MM.1S (cell line): Measurements from ENCODE around the gene DYNLT3.
A peak's percentile ranks its signal among the peaks of the same experiment; 100 is the strongest.

ENCODE experiments used
- DNase-seq: peaks from one replicate; pipeline ENCODE4 v3.0.0-alpha.2; 2015
- H2AFZ ChIP-seq: fragments of 300-600 bp; sonication (generic); 2 replicates; pipeline ENCODE4 v1.6.0; 2016; ENCODE audit warnings: antibody characterized with exemption, low read length
- H3F3A ChIP-seq: fragments of 300-600 bp; sonication (generic); 2 replicates; pipeline ENCODE4 v1.6.1; 2016; ENCODE audit warnings: mild to moderate bottlenecking, antibody characterized with exemption, low read length, moderate library complexity, mixed read lengths; ENCODE audit not compliant: insufficient read depth
- H3K27ac ChIP-seq: fragments of 300-600 bp; sonication (generic); 2 replicates; pipeline ENCODE4 v1.5.1; 2016; ENCODE audit warnings: mild to moderate bottlenecking, low read length
- H3K27me3 ChIP-seq: fragments of 300-600 bp; sonication (generic); replicated peaks from 2 replicates; pipeline ENCODE4 v1.6.0; 2016; ENCODE audit warnings: low read length; ENCODE audit not compliant: insufficient read depth
- H3K36me3 ChIP-seq: fragments of 300-600 bp; sonication (generic); replicated peaks from 2 replicates; pipeline ENCODE4 v1.6.1; 2016; ENCODE audit warnings: mild to moderate bottlenecking, low read length, mixed read lengths; ENCODE audit not compliant: insufficient read depth
- H3K4me1 ChIP-seq: fragments of 300-600 bp; sonication (generic); 2 replicates; pipeline ENCODE4 v1.6.1; 2016; ENCODE audit warnings: low read length, mixed read lengths
- H3K4me2 ChIP-seq: fragments of 300-600 bp; sonication (generic); 2 replicates; pipeline ENCODE4 v1.6.0; 2016; ENCODE audit warnings: low read depth, low read length
- H3K4me3 ChIP-seq: fragments of 300-600 bp; sonication (generic); 2 replicates; pipeline ENCODE4 v1.5.1; 2016; ENCODE audit warnings: low read length, mixed read lengths
- H3K79me2 ChIP-seq: fragments of 300-600 bp; sonication (generic); 2 replicates; pipeline ENCODE4 v1.6.1; 2016; ENCODE audit warnings: mixed run types, low read length, mixed read lengths
- H3K9ac ChIP-seq: fragments of 300-600 bp; sonication (generic); 2 replicates; pipeline ENCODE4 v1.6.1; 2016; ENCODE audit warnings: low read length, mixed read lengths
- H3K9me2 ChIP-seq: fragments of 300-600 bp; sonication (generic); replicated peaks from 2 replicates; pipeline ENCODE4 v1.6.1; 2016; ENCODE audit warnings: mild to moderate bottlenecking, low read length, mixed read lengths; ENCODE audit not compliant: insufficient read depth
- H3K9me3 ChIP-seq: fragments of 300-600 bp; sonication (generic); replicated peaks from 2 replicates; pipeline ENCODE4 v1.6.1; 2016; ENCODE audit warnings: mild to moderate bottlenecking, low read length, mixed read lengths; ENCODE audit not compliant: insufficient read depth
- H4K20me1 ChIP-seq: fragments of 300-600 bp; sonication (generic); 2 replicates; pipeline ENCODE4 v1.6.1; 2016; ENCODE audit warnings: mild to moderate bottlenecking, low read length, moderate library complexity, mixed read lengths; ENCODE audit not compliant: insufficient read depth
- EZH2 ChIP-seq: fragments of 300-600 bp; sonication (generic); optimal IDR thresholded peaks from 2 replicates; pipeline ENCODE3; 2017; ENCODE audit warnings: low read depth, mild to moderate bottlenecking, antibody characterized with exemption, low read length, mixed read lengths
- EZH2phosphoT487 ChIP-seq: fragments of 300-600 bp; sonication (generic); IDR thresholded peaks from 2 replicates; pipeline ENCODE4 v1.6.1; 2018; ENCODE audit warnings: antibody characterized with exemption, low read length
- TF ChIP-seq, protein P1 (sequence below): fragments of 300-600 bp; sonication (generic); IDR thresholded peaks from 2 replicates; pipeline ENCODE4 v1.5.1; 2016; ENCODE audit warnings: antibody characterized with exemption, low read length, mixed read lengths

Gene DYNLT3

DNA sequence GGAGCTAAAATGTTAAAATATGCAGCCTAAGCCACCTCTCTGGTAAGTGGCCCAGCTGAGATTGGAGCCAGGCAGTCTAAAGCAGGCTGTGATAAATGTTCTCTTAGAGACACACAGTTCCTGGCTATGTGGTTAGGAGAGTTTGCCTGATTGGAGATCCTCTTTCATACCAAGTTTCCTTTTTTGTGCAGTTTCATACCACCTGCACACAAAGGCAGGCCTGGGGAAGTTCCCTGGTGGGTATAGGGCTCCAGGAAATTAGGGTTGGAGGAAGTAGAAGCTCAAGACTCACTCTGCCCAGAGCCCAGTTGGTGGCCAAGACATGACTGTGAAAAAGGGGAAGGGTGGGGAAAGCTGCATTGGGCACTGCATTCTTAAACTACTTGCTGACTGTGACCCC is 50.6 kb downstream of the DYNLT3 start:
- Histone ChIP-seq H4K20me1 (no peaks in the 10 kb centered on the region), H3K4me2 (peak overlapping the region; percentile 49; the same call in 1 of the 2 replicates), H3K9ac (no peak overlapping the region), H3K4me1 (peaks cover 46% of the 10 kb centered on the region), H3K9me3 (no peaks in the 10 kb centered on the region), H3F3A (peaks cover 14% of the 10 kb centered on the region; the same call in 1 of the 2 replicates), H2AFZ (no peak overlapping the region), H3K9me2 (no peaks in the 10 kb centered on the region), H3K36me3 (no peaks in the 10 kb centered on the region), H3K4me3 (no peak overlapping the region), H3K27me3 (no peaks in the 10 kb centered on the region), H3K79me2 (no peaks in the 10 kb centered on the region), H3K27ac (peak overlapping the region; percentile 49; the same call in 1 of the 2 replicates)
- TF ChIP-seq, protein P1, sequence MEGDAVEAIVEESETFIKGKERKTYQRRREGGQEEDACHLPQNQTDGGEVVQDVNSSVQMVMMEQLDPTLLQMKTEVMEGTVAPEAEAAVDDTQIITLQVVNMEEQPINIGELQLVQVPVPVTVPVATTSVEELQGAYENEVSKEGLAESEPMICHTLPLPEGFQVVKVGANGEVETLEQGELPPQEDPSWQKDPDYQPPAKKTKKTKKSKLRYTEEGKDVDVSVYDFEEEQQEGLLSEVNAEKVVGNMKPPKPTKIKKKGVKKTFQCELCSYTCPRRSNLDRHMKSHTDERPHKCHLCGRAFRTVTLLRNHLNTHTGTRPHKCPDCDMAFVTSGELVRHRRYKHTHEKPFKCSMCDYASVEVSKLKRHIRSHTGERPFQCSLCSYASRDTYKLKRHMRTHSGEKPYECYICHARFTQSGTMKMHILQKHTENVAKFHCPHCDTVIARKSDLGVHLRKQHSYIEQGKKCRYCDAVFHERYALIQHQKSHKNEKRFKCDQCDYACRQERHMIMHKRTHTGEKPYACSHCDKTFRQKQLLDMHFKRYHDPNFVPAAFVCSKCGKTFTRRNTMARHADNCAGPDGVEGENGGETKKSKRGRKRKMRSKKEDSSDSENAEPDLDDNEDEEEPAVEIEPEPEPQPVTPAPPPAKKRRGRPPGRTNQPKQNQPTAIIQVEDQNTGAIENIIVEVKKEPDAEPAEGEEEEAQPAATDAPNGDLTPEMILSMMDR, result no peak
- TF ChIP-seq EZH2, result no peak
- no peak for TF ChIP-seq EZH2phosphoT487
- peak; percentile 67 for DNase-seq

DNA sequence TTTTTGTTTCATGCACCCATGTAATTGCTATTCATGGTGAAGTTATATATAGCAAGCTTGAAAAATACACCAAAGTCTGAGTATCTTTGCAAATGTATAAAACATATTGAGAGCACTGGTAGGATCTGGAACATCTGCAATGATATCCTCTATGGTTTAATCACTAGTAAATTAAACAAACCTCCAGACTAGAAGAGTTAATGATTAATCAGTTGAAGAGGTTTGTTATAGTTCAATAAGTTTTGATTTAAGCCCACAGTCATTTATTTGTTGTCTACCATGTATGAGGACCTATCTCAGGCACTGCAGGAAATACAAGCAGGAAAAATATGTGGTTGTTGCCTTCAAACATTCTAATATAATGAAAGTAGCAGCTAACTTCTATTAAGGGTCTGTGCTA is 51.1 kb downstream of the DYNLT3 start:
- Histone ChIP-seq H3K4me1 (peaks cover 43% of the 10 kb centered on the region), H4K20me1 (no peaks in the 10 kb centered on the region), H3K9ac (no peak overlapping the region), H3K36me3 (no peaks in the 10 kb centered on the region), H3K27ac (peak overlapping the region; percentile 49; the same call in 1 of the 2 replicates), H3F3A (peaks cover 14% of the 10 kb centered on the region; the same call in 1 of the 2 replicates), H3K79me2 (no peaks in the 10 kb centered on the region), H3K9me3 (no peaks in the 10 kb centered on the region), H3K9me2 (no peaks in the 10 kb centered on the region), H3K4me3 (no peak overlapping the region), H3K27me3 (no peaks in the 10 kb centered on the region), H3K4me2 (peak overlapping the region; percentile 49), H2AFZ (no peak overlapping the region)
- TF ChIP-seq EZH2phosphoT487 (no peak), EZH2 (no peak)
- TF ChIP-seq, protein P1, result no peak
- no peak for DNase-seq
